HG03103 (cell line): Measurements from ENCODE around the gene C13orf42.
"Not testable (repeated sequence)": the region's sequence is repeated elsewhere in the genome, so short reads cannot be mapped to it uniquely, and the experiment has no call there.

ENCODE experiments used
- ATAC-seq: cut with Tn5 transposase; IDR thresholded peaks from one replicate; pipeline ENCODE4 v1.9.1; 2021; ENCODE audit warnings: low read depth; ENCODE audit not compliant: unreplicated experiment

Gene C13orf42

DNA sequence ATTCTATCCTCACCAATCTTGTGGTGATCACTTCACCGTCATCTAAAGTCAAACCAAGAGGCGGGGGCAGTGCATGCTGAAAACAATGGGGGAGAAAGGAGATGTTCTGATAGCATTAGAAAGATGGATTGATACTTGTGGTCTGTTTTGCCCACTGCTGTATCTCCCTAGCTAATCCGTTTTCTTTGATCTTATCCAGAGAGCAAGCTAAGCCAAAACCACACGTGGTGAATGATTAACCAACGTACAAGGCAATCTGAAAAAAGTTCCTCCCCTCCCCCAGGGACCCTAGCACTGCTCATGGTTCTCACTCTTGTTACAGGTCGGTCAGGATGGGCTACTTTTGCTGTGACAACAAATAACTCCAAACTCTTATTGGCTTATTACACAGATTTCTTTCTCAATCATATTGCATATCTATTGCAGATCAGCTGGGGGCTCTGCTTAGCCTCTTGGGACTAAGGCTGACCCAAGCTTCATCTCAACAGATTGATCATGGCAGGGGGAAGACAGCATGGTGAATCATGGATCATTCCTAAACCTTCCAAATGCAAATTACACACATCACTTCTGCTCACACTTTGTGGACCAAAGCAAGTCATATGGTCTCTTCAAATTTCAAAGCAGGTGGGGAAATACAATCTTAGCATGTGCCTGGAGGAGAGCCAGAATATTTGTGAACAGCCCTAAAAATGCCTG, 11.9 kb upstream of the C13orf42 start:
- ATAC-seq = no peak

- not testable (repeated sequence) for ATAC-seq
These were observed 9.8 kb upstream of the C13orf42 start for GRCh38 chr13:51120873-51121272.

DNA sequence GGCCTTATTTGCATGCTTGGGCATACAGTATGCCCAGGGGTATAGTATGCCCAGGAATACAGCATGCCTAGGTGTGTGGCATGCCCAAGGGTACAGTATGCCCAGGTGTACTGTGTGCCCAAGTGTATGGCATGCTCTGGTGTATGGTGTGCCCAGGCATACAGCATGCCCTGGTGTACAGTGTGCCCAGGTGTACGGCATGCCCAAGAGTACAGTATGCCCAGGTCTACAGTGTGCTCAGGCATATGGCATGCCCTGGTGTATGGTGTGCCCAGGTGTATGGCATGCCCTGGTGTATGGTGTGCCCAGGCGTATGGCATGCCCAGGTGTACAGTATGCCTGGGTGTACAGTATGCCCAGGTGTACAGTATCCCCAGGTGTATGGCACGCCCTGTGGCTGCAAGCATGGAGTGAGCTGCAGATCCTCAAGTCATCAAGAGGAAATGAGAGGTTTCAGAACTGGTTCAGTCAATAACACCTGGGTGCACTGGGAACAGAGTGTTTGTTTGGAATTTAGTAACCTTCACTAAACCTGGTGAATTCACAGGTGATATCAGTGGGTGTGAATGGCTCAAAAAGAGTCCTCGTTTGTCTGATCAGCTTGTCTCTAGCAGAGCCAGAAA, 7.8 kb upstream of the C13orf42 start:
- ATAC-seq = no peak

GRCh38 chr13:51113969-51114368, 2.9 kb upstream of the C13orf42 start:
- ATAC-seq = no peak

DNA sequence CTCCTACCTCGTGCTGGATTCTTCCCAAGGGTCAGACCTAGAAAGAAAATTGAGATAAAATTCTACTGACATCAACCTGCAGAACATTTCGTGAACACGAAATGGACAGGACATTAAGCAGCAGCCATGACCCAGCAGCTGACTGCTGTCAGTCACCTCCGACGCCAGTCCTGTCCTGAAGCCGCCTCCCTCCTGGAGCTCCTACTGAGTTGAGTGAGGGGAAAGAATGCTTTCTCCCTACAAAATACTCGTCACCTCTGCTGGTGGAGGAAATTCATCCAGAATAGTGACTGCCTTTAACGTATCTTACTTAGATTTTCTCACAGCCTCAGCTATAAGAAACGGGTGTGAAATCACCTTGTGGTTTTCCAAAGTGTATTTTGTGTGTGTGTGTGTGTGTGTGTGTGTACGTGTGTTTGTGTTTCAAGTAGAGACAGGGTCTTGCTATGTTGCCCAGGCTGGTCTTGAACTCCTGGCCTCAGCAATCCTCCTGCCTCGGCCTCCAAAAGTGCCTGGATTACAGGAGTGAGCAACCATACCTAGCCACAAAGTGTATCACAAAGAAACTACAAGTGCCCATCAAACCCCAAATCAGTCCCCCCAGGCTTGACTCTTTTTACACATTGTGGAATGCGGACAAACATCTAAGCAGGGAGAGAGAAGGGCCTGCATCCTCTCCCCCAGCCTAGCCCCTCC, 2.3 kb upstream of the C13orf42 start:
- ATAC-seq = no peak

DNA sequence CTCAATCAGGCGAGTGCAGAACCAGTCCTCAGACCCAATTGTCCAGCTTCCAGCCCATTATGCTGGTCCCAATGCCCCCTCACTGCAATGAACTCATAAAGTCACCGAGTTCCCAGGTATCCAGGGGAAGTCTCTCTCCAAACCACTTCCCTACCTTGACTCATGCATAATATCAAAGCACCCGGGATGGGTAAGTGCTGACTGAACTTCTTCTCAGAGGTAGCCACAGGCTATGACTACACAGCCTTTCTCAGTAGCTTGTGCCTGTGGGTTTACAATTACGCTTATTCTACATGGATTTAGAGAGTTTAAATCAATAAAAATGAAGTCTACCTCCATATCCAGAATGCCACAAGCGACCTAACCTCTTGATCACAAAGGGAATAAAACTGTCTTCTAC, 1.7 kb upstream of the C13orf42 start:
- ATAC-seq = no peak

DNA sequence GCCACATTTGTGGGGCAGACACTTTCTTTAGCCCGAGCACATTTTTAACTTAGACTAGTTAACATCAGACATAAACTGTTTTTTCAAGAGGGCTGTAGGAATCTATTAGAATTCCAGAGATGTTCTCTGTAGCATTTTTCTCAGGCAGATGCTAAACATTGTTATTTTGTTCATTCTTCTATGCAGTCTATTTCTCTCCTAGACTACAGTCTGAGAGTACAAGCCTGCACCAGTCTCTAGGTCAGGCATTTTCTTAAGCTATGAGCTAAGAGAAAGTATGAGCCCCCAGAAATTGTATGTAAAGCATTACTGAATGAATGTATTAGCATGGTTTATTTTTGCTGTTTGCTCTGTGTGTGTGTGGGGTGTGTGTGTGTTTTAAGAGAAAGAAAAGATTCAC, 923 bp upstream of the C13orf42 start:
- ATAC-seq = no peak

DNA sequence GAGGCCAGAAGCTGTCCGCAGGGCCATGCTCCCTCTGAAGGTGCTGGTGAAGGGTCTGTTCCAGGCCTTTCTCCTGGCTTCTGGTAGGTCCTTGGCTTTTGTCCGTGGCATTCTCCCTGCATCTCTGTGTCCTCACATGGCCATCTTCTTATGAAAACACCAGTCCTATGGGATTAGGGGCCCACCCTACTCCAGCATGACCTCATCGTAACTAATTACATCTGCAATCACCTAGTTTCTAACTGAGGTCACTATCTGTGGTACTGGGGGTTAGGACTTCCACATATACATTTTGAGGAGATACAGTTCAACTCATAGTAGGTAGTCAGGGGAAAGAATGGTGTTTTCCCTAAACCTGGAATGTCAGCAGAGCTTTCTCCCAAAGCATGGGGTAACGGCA, 3.1 kb downstream of the C13orf42 start:
- no peak for ATAC-seq

- ATAC-seq = no peak
These were observed 6.0 kb downstream of the C13orf42 start for GRCh38 chr13:51105046-51105445.

DNA sequence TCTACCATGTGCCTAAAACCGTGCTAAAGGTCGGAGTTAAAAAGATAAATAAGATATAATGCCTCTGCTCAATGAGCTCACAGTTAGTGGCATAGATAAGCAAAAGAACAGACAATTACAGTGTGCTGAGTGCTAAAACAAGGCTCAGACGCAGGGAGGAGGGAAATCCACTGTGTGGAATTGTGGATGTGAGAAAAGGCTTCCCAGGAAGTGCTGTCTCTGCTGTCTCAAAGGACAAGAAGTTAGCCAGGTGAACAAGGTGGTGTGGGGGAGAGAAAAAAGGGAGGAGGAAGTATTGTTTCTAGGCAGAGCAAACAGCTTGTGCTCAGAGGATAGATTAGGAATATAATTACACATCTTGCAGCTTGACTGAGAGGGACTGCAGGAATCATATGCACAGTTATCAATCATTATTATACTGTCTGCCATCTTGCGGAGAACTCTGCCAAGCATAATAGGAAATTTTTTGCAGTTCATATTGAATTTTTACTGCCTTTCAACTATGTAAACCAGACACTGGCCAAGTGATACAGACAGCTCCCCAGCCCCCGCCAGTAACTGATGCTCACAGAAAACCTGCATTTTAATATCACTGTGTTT, 9.3 kb downstream of the C13orf42 start:
- no peak for ATAC-seq

GRCh38 chr13:51097353-51098043, 13.6 kb downstream of the C13orf42 start:
- ATAC-seq = no peak

DNA sequence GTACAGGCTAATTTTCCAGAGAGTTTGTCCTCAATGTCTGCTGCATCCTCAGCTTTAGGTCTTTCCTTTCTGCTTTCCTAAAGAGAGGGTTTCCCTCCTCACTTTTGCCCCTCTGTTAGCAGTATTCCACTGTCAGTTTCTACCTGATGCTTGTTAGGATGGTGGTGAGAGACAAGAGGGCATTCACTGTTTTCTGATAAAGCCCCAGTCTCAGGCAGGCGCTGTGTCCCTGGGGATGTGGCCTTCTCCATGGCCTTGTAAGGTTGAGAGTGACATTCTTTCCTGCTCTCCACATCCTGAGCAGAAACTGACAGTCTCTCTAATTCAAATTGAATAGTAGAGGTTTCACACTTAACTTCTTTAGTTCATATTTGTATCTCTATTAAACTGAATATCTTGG, 14.9 kb downstream of the C13orf42 start:
- no peak for ATAC-seq

GRCh38 chr13:51093574-51093973, 17.5 kb downstream of the C13orf42 start:
- no peak for ATAC-seq

DNA sequence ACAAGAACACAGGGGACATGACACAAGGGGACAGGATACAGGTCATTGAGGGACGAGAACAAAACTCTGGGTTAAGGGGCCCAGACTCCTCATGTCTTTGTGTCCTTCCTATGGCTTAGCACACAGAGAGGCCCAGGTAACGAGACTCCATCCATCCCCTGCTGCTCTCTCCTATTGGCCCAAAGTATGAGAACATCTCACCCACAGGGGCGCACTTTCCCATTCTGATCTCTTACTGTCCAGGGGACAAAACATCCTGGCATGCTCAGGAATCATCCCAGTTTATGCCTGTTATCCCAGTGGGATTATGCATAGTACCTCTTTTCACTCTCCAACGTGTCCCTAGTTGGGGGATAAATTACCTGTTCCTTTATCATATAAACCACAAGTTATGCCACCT, 19.2 kb downstream of the C13orf42 start:
- ATAC-seq = no peak

- no peak for ATAC-seq
These were observed 27.4 kb downstream of the C13orf42 start for GRCh38 chr13:51083706-51084105.

GRCh38 chr13:51080478-51081065, 30.5 kb downstream of the C13orf42 start:
- not testable (repeated sequence) for ATAC-seq

DNA sequence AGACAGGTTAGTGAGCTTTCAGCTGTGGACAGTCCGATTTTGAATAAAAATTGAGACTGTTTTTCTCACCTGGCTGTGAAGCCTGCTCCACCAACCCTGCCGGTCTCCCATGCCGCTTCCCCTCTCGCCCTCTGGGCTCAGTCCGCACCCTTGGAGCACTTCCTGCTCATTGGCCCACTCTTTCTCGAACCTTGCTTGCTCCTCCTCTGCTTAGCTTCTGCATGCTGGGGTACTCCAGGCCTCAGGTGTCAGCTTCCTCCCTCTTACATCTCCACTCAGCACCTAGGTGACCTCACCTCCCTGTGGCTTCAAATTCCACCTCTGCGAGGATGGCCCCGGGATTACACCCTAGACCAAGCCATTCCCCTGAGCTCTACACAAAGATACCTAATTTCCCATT, 39.6 kb downstream of the C13orf42 start:
- no peak for ATAC-seq

DNA sequence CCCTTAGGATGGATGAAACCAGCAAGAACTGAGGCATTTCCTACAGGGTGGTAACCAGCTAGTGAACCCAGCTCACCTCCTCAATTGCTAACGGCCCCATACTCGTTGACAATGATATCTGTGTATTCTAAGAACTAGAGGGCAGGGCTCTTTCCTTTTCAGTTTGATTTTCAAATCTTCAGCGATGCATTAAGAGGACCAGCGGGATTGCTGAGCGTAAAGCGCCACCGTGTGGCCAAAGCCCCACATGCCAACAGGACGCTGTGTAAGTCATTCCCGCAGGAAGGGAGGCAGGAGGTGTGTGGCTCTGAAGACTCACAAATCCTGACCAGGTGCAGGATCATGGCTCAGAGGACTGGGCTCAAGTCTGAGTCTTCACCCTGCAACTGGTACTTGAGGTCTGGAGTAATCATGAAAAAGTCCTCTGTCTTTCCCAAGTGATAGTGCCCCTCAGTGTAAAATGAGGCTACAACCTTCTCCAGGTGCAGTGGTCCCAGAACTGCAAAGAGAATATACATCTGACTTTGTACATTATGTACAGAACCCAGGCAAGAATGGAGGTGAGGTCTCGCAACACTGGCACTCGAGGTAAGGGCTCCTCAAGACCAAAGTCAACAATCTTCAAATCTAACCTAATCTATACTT, 40.9 kb downstream of the C13orf42 start:
- peak; percentile 80 for ATAC-seq

GRCh38 chr13:51068501-51068900, 42.6 kb downstream of the C13orf42 start:
- ATAC-seq = no peak

- no peak for ATAC-seq
These were observed 43.4 kb downstream of the C13orf42 start for GRCh38 chr13:51067706-51068105.
